ENCODE data around the gene ETV5.

The ETV5 gene

DNA sequence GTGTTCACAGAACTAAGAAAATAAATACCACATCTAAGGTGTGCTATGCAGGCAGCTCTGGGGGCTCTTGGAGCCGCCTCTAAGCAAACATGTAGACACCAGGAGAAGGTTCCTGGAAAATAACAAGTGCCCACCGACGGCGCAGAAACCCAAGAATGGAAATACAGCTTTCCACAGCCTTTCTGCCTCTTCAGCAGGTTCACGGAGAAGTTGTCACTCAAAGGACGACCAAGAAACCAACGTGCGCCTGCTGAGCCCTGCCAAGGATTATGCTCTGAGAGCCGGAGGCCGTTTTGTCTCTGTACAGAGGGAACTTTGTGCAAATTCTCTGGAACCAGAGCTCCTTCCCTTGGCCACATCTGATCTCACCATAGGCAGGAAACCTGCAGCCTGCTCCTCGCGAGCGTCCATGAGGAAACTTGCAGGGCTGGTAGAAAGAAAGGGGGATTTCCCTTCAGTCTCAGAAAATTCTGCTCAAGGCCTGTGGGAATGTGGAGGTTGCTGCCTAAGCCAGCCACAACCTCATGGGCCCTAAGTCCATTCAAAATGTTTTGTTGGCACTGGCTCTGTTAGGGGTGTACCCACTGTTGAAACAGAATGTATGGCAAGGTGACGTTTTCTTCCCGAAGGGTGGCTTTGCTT lies 40.6 kb upstream of the ETV5 start:
- TF ChIP-seq, protein P1, sequence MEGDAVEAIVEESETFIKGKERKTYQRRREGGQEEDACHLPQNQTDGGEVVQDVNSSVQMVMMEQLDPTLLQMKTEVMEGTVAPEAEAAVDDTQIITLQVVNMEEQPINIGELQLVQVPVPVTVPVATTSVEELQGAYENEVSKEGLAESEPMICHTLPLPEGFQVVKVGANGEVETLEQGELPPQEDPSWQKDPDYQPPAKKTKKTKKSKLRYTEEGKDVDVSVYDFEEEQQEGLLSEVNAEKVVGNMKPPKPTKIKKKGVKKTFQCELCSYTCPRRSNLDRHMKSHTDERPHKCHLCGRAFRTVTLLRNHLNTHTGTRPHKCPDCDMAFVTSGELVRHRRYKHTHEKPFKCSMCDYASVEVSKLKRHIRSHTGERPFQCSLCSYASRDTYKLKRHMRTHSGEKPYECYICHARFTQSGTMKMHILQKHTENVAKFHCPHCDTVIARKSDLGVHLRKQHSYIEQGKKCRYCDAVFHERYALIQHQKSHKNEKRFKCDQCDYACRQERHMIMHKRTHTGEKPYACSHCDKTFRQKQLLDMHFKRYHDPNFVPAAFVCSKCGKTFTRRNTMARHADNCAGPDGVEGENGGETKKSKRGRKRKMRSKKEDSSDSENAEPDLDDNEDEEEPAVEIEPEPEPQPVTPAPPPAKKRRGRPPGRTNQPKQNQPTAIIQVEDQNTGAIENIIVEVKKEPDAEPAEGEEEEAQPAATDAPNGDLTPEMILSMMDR (IDR thresholded peaks at IDR 0.05; ENCODE audit: control insufficient read depth, insufficient read depth, low read depth, low read length, missing control alignments) = no peak
- no peak overlapping the region for H3K4me3 ChIP-seq (ENCODE audit: control insufficient read depth, low read depth, low read length)
- DNase-seq (ENCODE audit: low read depth) = no peak

DNA sequence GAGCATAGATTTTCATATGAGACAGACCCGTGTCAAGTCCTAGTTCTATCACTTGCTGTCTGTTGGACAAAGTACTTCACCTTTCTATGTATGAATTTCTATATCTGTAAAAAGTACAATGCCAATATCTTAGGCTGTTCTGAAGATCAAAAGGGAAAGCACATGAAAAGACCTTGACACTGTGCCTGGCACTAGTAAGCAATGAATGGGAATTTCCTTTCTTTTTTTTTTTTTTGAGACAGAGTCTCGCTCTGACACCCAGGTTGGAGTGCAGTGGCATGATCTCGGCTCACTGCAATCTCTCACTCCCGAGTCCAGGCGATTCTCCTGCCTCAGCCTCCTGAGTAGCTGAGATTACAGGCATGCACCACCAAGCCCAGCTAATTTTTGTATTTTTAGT lies 35.4 kb upstream of the ETV5 start:
- TF ChIP-seq, protein P1 (IDR thresholded peaks at IDR 0.05; ENCODE audit: control insufficient read depth, insufficient read depth, low read depth, low read length, missing control alignments) = no peak
- no peak overlapping the region for H3K4me3 ChIP-seq (ENCODE audit: control insufficient read depth, low read depth, low read length)
- no peak for DNase-seq (ENCODE audit: low read depth)

DNA sequence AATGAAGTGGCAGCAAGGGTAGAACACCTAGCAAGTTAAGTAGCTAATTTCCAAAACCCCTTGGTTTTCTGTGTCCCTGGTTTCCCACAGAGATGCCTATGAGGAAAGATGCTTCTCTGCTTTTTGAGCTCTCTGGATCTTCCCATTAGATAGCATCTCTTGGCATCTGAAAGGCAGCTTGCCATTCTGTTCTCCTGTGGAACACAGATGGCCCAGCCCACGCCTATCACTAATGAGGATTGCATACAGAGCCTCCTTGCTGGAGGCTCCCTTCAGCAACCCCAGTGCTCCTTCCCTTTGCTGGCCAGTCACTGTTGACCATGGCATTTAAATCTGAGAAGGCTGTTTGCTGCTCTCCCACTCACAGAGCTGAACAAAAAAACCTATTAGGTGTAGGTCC lies 34.4 kb upstream of the ETV5 start:
- TF ChIP-seq, protein P1 (IDR thresholded peaks at IDR 0.05; ENCODE audit: control insufficient read depth, insufficient read depth, low read depth, low read length, missing control alignments) = no peak
- DNase-seq (ENCODE audit: low read depth) = no peak
- H3K4me3 ChIP-seq (ENCODE audit: control insufficient read depth, low read depth, low read length) = no peak overlapping the region

DNA sequence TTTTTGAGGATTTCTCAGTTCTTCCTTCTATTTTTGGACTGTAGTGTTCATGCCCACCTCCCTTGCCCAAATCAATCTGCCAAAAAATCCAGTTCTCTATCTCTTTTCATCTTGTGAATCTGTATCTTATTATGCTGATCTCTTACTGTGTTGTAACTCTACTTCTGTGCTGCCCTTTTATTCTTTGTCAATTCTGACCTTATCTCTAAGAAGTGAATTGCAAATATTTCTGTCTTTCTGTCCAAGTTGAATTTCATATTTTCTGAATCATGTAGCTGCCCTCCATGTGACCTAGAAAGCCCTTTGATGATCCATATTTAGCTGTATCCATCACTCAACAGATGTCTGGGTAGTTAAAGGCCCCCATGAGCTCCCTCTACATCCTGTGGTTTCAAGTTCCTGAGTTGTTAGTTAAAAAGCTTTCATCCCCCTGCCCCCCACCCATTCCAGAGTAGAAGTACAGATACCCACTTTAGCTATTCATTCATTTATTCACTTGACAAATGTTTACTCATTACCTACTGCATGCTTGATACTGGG lies 33.6 kb upstream of the ETV5 start:
- TF ChIP-seq, protein P1 (IDR thresholded peaks at IDR 0.05; ENCODE audit: control insufficient read depth, insufficient read depth, low read depth, low read length, missing control alignments) = no peak
- no peak for DNase-seq (ENCODE audit: low read depth)
- no peak overlapping the region for H3K4me3 ChIP-seq (ENCODE audit: control insufficient read depth, low read depth, low read length)

DNA sequence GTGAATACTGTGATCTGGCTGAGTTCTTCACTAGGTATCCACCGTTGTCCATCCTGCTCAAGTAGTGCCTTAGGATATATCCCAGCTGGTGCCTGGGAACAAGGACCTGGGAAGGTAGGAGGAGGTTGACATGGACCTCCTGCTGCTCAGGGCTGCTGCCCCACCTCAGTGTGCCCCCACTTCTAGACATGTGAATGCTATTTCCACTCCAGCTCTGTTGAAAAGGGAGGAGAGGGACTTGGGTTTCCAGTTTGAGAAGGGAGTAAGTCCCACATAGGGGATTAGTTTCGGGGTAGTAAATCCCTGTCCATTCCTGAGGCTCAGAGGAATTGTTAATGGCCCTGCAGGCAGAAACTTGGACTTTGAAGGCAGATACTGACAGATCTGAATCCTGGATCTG lies 32.9 kb upstream of the ETV5 start:
- no peak overlapping the region for H3K4me3 ChIP-seq (ENCODE audit: control insufficient read depth, low read depth, low read length)
- TF ChIP-seq, protein P1 (IDR thresholded peaks at IDR 0.05; ENCODE audit: control insufficient read depth, insufficient read depth, low read depth, low read length, missing control alignments) = no peak
- DNase-seq (ENCODE audit: low read depth) = no peak

DNA sequence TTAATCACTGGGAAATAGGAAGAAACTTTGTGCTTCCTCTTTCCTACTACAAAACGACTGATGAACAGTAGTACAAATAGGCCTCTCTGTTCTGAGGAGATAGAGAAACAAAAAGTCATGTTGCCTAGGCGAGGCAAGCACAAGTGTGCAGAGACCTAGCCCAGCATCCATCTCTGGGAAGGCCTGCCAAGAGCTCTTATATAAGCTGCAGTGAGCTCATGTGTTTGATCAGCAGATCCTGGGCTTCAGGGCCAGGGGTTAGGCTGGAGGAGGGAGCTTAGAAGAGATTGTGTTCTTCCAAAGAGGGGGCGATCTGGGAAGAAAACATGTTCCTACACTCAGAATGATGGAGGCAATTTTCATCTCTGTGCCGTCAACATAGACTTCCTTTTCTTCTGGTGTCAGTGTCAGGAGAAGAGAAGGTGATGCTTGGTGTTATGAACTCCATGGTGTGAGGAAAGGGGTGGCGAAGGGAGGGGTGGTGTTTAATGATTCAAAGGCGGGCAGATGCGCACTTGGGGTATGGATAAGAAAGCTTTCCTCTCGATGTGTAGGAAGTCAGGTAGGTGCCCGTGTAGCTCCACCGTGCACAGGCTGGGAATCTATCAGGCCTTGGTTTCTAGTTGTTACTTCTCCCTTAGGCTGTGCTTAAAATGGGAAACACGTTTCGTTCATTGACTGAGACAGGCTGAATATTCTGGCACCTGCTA lies 29.5 kb upstream of the ETV5 start:
- H3K4me3 ChIP-seq (ENCODE audit: control insufficient read depth, low read depth, low read length) = no peak overlapping the region
- TF ChIP-seq, protein P1 (IDR thresholded peaks at IDR 0.05; ENCODE audit: control insufficient read depth, insufficient read depth, low read depth, low read length, missing control alignments) = no peak
- no peak for DNase-seq (ENCODE audit: low read depth)

Data from AG09309 (cell line).